Testis (tissue), 2 donors: Measurements from ENCODE around the gene TBC1D1.

Experiments
- CTCF ChIP-seq, 3 experiments: fragments of 450-650 bp in 2 of 3; fragments of 200-600 bp in 1 of 3; sonication (generic) in 1 of 3; IDR thresholded peaks; one replicate each; pipeline ENCODE4 v1.5.1; 2016 to 2019; ENCODE audit warnings: antibody characterized with exemption in 3 of 3, mild to moderate bottlenecking in 2 of 3, moderate library complexity in 1 of 3
- POLR2A ChIP-seq: fragments of 450-650 bp; IDR thresholded peaks from one replicate; pipeline ENCODE4 v1.6.1; 2017; ENCODE audit warnings: antibody characterized with exemption, mild to moderate bottlenecking, moderate library complexity

GRCh38 chr4:38073596-38074234 is 182.8 kb downstream of the TBC1D1 start:
- TF ChIP-seq CTCF (IDR thresholded peaks at IDR 0.05) (no peak), POLR2A (no peak)
